Smooth muscle cell (in vitro differentiated cells): ENCODE data around the gene SMIM24. TPM values are rescaled to one million over a fixed set of nuclear protein-coding genes. Genes with fewer than 3 reads are reported as not detected.

Experiments used
- DNase-seq: peaks from one replicate; lab custom pipeline; 2025; ENCODE audit not compliant: unreplicated experiment; lab: John Stamatoyannopoulos, UW
- H2AFZ ChIP-seq: fragments of 200-600 bp; sonication (generic); 2 replicates; pipeline ENCODE4 v1.6.0; 2016; ENCODE audit warnings: antibody characterized with exemption, low read depth, mild to moderate bottlenecking
- H3F3A ChIP-seq: fragments of 200-600 bp; sonication (generic); 2 replicates; pipeline ENCODE4 v1.6.0; 2017; ENCODE audit warnings: antibody characterized with exemption, low read depth
- H3K27ac ChIP-seq: fragments of 200-600 bp; sonication (generic); 2 replicates; pipeline ENCODE4 v1.5.1; 2016; ENCODE audit warnings: low read depth, mild to moderate bottlenecking
- H3K27me3 ChIP-seq: fragments of 200-600 bp; sonication (generic); 2 replicates; pipeline ENCODE4 v1.6.1; 2016; ENCODE audit warnings: low read depth, mild to moderate bottlenecking
- H3K36me3 ChIP-seq: fragments of 200-600 bp; sonication (generic); 2 replicates; pipeline ENCODE4 v1.5.1; 2016; ENCODE audit warnings: low read depth
- H3K4me1 ChIP-seq: fragments of 200-600 bp; sonication (generic); 2 replicates; pipeline ENCODE4 v1.5.1; 2016; ENCODE audit warnings: low read depth
- H3K4me2 ChIP-seq: fragments of 200-600 bp; sonication (generic); 2 replicates; pipeline ENCODE4 v1.6.0; 2016; ENCODE audit warnings: mild to moderate bottlenecking
- H3K4me3 ChIP-seq: fragments of 200-600 bp; sonication (generic); 2 replicates; pipeline ENCODE4 v1.5.1; 2016; ENCODE audit warnings: mild to moderate bottlenecking
- H3K79me2 ChIP-seq: fragments of 200-600 bp; sonication (generic); 2 replicates; pipeline ENCODE4 v1.6.0; 2016; ENCODE audit warnings: low read depth, mild to moderate bottlenecking
- H3K9ac ChIP-seq: fragments of 200-600 bp; sonication (generic); 2 replicates; pipeline ENCODE4 v1.6.0; 2016; ENCODE audit warnings: low read depth
- H3K9me3 ChIP-seq: fragments of 200-600 bp; sonication (generic); replicated peaks from 2 replicates; pipeline ENCODE4 v1.5.1; 2016; ENCODE audit warnings: low read depth
- H4K20me1 ChIP-seq: fragments of 200-600 bp; sonication (generic); 2 replicates; pipeline ENCODE4 v1.6.0; 2016; ENCODE audit warnings: low read depth
- WGBS: methylation state at CpG from one replicate; pipeline ENCODE4 v1.1.7; 2016; ENCODE audit warnings: low lambda C conversion rate; 5-methylcytosine and 5-hydroxymethylcytosine counted together
- polyA plus RNA-seq: library from polyadenylated mRNA; unstranded; fragments of >200 nt; fragmentation: Nextera tagmentation; extraction: Ambion mirVana; gene quantifications from 2 replicates; pipeline ENCODE4 v1.2.1, GENCODE V29; 2016
- total RNA-seq: library from RNA; depleted of rRNA; stranded (reverse); fragments of >200 nt; gene quantifications from 2 replicates; pipeline ENCODE4 v1.2.3, GENCODE V29; 2014
- TF ChIP-seq, protein P1 (sequence below): fragments of 200-600 bp; sonication (generic); IDR thresholded peaks from 2 replicates; pipeline ENCODE4 v1.5.1; 2017; ENCODE audit warnings: borderline replicate concordance, mild to moderate bottlenecking, antibody characterized with exemption; ENCODE audit not compliant: insufficient read depth, poor library complexity, severe bottlenecking

Gene SMIM24
- total and polyA plus RNA-seq, 2 experiments from 2014 or later = 1.1 TPM; not detected in 1

DNA sequence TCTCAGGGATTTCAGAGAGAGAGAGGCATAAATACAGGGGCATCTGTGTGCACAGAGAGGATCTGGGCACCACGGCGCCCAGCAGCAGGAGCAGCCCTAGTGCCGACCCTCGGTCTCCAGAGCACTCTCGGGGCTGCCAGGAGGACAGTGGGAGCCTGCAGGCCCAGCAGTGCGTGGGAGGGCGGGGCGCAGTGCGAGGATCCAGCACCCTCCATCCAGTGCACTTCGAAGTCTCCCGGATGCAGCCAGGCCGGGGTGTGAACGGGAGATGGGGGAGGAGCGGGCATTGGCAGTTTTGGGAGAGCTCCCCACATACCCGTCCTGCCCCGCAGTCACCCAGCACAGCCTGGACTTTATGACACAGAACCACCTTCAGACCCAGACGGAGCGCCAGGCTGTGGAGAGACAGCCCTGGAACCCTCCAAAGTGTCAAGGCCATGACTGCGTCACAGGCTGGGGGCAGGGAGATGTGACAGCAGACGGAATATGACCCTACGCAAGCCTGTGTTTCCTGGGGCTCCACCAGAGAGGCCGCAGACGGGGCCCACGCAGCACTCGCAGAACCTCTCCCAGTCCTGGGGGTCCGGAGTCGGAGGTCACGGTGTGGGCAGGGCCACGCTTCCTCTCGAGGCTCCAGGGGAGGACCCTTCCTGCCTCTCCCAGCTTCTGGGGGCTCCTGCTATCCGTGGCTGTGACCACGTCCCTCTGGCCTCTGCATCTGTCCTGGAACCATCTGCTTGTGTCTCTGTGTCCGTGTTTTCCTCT is 43.9 kb upstream of the SMIM24 start:
- TF ChIP-seq, protein P1, sequence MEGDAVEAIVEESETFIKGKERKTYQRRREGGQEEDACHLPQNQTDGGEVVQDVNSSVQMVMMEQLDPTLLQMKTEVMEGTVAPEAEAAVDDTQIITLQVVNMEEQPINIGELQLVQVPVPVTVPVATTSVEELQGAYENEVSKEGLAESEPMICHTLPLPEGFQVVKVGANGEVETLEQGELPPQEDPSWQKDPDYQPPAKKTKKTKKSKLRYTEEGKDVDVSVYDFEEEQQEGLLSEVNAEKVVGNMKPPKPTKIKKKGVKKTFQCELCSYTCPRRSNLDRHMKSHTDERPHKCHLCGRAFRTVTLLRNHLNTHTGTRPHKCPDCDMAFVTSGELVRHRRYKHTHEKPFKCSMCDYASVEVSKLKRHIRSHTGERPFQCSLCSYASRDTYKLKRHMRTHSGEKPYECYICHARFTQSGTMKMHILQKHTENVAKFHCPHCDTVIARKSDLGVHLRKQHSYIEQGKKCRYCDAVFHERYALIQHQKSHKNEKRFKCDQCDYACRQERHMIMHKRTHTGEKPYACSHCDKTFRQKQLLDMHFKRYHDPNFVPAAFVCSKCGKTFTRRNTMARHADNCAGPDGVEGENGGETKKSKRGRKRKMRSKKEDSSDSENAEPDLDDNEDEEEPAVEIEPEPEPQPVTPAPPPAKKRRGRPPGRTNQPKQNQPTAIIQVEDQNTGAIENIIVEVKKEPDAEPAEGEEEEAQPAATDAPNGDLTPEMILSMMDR = no peak
- H2AFZ ChIP-seq = no peak overlapping the region
- no peaks in the 10 kb centered on the region for H3K9me3 ChIP-seq
- no peak overlapping the region for H3K9ac ChIP-seq
- DNase-seq = no peak
- no peaks in the 10 kb centered on the region for H3F3A ChIP-seq
- no peaks in the 10 kb centered on the region for H3K4me1 ChIP-seq
- peaks cover 22% of the 10 kb centered on the region for H3K79me2 ChIP-seq
- H4K20me1 ChIP-seq = peaks cover 88% of the 10 kb centered on the region
- H3K36me3 ChIP-seq = no peaks in the 10 kb centered on the region
- no peak overlapping the region for H3K4me2 ChIP-seq
- no peaks in the 10 kb centered on the region for H3K27me3 ChIP-seq
- WGBS = 98% methylated on average over 33 of the region's 33 CpGs
- no peak overlapping the region for H3K27ac ChIP-seq
- no peak overlapping the region for H3K4me3 ChIP-seq

DNA sequence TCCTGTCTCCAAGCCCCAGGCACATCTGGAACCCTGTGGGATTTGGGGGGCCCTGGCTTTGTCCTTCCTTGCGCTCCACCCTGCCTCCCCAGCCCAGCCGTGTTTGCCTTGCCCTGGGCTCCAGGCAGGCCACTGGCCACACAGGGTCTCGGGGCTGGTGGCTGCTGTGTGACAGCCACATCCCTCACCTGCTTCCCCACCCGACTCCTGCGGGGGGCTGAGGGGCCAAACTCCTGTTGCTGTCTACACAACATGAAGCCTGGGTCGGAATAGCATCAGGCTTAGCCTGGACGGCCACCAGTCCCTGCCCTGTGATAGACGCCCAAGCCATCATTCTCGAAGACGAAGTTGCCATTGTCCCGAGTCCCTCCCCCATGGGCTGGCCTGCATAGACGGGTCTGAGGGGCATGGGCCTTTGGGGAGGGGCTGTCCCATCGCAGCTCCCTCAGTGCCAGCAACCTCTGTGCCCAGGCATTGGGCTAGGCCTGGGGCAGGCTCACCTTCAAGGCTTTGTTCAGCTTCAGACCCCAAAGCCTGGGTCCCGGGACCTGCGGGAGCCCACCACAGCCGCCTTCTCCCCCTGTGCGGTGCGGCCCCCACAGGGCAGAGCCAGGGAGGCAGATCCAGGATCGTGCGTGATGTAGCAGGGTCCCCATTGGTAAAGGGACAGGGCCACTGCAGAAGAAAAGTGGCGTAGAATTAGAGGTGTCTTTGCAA is 43.2 kb upstream of the SMIM24 start:
- no peak for DNase-seq
- Histone ChIP-seq H4K20me1 (peaks cover 93% of the 10 kb centered on the region), H3K4me1 (no peaks in the 10 kb centered on the region), H3K27me3 (no peaks in the 10 kb centered on the region), H3K9ac (no peak overlapping the region), H3F3A (no peaks in the 10 kb centered on the region), H3K79me2 (peaks cover 30% of the 10 kb centered on the region), H3K36me3 (no peaks in the 10 kb centered on the region), H2AFZ (no peak overlapping the region), H3K4me3 (no peak overlapping the region), H3K4me2 (no peak overlapping the region), H3K27ac (no peak overlapping the region), H3K9me3 (no peaks in the 10 kb centered on the region)
- 92% methylated on average over 20 of the region's 21 CpGs for WGBS
- TF ChIP-seq, protein P1 = no peak

DNA sequence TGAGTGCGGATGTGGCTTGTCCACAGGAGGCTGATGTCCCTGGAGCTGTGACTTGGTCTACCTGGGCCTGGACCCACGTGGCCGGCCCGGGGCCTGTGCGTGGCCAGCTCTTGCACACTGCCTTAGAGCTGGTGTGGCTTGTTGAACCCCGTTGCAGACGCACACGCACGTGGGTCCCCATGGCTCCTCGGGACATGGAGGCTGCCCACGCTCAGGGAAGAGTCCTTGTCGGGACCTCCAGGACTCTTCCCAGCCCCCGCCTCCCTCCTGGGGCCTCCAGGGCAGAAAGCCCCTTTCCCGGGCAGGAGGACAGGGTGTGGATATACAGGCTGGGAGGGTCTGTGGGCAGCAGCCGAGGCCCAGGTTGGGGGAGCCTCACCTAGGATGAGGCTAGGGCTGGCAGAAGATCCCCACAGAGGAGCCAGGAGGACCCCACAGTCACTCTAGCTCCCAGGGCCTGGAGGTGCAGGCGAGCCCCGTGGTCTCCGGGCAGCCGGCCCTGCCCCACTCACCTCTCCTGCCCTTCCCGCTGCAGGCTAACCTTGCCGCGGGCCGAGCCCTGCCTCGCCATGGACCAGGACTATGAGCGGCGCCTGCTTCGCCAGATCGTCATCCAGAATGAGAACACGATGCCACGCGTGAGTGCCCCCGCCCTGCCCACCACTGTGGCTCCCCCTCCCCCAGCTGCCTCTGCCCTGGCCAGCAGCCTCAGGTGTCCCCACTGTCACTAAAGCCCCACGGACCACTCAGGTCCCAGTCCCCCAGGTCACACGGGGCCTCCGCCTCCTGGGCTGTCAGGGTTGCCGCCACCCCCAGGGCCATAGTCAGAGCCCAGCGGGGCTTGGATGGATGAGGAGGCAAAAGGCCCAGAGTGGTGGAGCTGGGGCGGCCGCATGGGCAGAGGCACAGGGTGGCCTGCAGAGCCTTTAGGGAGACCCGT is 42.4 kb upstream of the SMIM24 start:
- 97% methylated on average over 40 of the region's 40 CpGs for whole genome bisulfite sequencing
- Histone ChIP-seq H3K27ac (peak overlapping the region; percentile 84), H2AFZ (no peak overlapping the region), H3K9ac (no peak overlapping the region), H3F3A (no peaks in the 10 kb centered on the region), H3K9me3 (no peaks in the 10 kb centered on the region), H3K4me1 (no peaks in the 10 kb centered on the region), H3K36me3 (no peaks in the 10 kb centered on the region), H3K4me2 (no peak overlapping the region), H3K27me3 (no peaks in the 10 kb centered on the region), H3K4me3 (no peak overlapping the region), H4K20me1 (peaks cover 95% of the 10 kb centered on the region), H3K79me2 (peaks cover 38% of the 10 kb centered on the region)
- no peak for DNase-seq
- TF ChIP-seq, protein P1 = no peak
